Thoracic aorta (tissue), 2 donors: ENCODE data around the gene LDLRAD4. TPM values are rescaled to one million over a fixed set of nuclear protein-coding genes. Genes with fewer than 3 reads are reported as not detected.

Source experiments
- ATAC-seq: fragments of 150-250 bp; one replicate; pipeline ENCODE4 v1.8.0; 2017; ENCODE audit warnings: low read depth; ENCODE audit not compliant: insufficient number of reproducible peaks, low FRiP score
- DNase-seq: peaks from one replicate; pipeline ENCODE4 v3.0.0-alpha.2; 2020; ENCODE audit warnings: low spot score
- H3K27ac ChIP-seq, 2 donors: fragments of 200-600 bp; sonication (generic); 1 replicate in 1 of 2; 2 replicates in 1 of 2; pipeline ENCODE4 v1.5.1; 2016; ENCODE audit warnings: mild to moderate bottlenecking in 2 of 2, moderate library complexity in 2 of 2
- H3K27me3 ChIP-seq: fragments of 200-600 bp; sonication (generic); replicated peaks from 2 replicates; pipeline ENCODE4 v1.6.0; 2016; ENCODE audit warnings: mild to moderate bottlenecking; ENCODE audit not compliant: insufficient read depth
- H3K36me3 ChIP-seq: fragments of 200-600 bp; sonication (generic); one replicate; pipeline ENCODE4 v1.5.1; 2016
- H3K4me1 ChIP-seq, 2 donors: fragments of 200-600 bp; sonication (generic); 1 replicate in 1 of 2; 2 replicates in 1 of 2; pipeline versions ENCODE4 v1.5.1 to v1.6.0; 2016; ENCODE audit warnings: low read depth in 2 of 2, mild to moderate bottlenecking in 1 of 2; ENCODE audit not compliant: control insufficient read depth in 1 of 2
- H3K4me3 ChIP-seq: fragments of 200-600 bp; sonication (generic); 2 replicates; pipeline ENCODE4 v1.5.1; 2016; ENCODE audit warnings: mild to moderate bottlenecking
- H3K9me3 ChIP-seq: fragments of 200-600 bp; sonication (generic); 2 replicates; pipeline ENCODE4 v1.5.1; 2016
- total RNA-seq, 2 donors: library from RNA; depleted of rRNA; stranded (reverse); fragments of >200 nt; gene quantifications; one replicate each; pipeline versions ENCODE4 v1.1.0 to v1.2.3, GENCODE V29; 2016
- TF ChIP-seq, protein P1 (sequence below): fragments of 200-600 bp; sonication (generic); IDR thresholded peaks from one replicate; pipeline ENCODE4 v1.5.1; 2019; ENCODE audit warnings: antibody characterized with exemption

Gene LDLRAD4
- total RNA-seq, 2 donors from 2014 or later: 98.4 to 135 TPM

DNA sequence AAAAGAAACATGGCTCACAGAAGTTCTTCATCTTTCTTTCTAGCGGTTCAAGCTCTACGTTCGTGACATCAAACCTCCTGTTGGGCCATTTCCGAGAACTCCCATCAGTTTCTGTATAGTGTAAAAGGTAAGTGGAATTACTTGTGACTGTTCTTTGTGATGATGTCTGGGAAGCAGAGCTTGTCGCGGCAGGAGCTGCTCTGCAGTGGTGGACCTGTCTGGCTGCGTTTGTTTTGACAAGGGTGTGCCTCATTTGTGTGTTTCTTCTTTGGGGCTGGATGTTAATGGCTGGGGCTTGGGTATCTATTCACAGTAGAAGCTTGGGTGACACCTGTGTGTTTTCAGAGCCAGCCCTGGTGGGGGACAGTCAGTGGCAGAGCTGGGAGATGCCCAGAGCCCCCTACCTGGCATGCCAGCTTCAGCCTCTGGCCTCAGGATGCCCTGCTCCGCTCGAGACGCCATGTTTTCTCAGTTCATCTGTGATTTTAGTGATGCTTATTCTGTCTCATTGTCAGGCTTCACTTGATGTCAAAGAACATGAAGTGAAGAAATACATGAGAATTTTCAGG, 59.6 kb downstream of the LDLRAD4 start:
- H3K9me3 ChIP-seq: no peaks in the 10 kb centered on the region
- H3K27ac ChIP-seq: no peak overlapping the region
- H3K4me3 ChIP-seq: no peak overlapping the region
- H3K4me1 ChIP-seq: peaks cover 24 to 39% of the 10 kb centered on the region in 2 donors
- H3K36me3 ChIP-seq: peaks cover 10% of the 10 kb centered on the region
- TF ChIP-seq, protein P1, sequence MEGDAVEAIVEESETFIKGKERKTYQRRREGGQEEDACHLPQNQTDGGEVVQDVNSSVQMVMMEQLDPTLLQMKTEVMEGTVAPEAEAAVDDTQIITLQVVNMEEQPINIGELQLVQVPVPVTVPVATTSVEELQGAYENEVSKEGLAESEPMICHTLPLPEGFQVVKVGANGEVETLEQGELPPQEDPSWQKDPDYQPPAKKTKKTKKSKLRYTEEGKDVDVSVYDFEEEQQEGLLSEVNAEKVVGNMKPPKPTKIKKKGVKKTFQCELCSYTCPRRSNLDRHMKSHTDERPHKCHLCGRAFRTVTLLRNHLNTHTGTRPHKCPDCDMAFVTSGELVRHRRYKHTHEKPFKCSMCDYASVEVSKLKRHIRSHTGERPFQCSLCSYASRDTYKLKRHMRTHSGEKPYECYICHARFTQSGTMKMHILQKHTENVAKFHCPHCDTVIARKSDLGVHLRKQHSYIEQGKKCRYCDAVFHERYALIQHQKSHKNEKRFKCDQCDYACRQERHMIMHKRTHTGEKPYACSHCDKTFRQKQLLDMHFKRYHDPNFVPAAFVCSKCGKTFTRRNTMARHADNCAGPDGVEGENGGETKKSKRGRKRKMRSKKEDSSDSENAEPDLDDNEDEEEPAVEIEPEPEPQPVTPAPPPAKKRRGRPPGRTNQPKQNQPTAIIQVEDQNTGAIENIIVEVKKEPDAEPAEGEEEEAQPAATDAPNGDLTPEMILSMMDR: no peak
- DNase-seq: no peak
- no peaks in the 10 kb centered on the region for H3K27me3 ChIP-seq
- ATAC-seq: no peak

DNA sequence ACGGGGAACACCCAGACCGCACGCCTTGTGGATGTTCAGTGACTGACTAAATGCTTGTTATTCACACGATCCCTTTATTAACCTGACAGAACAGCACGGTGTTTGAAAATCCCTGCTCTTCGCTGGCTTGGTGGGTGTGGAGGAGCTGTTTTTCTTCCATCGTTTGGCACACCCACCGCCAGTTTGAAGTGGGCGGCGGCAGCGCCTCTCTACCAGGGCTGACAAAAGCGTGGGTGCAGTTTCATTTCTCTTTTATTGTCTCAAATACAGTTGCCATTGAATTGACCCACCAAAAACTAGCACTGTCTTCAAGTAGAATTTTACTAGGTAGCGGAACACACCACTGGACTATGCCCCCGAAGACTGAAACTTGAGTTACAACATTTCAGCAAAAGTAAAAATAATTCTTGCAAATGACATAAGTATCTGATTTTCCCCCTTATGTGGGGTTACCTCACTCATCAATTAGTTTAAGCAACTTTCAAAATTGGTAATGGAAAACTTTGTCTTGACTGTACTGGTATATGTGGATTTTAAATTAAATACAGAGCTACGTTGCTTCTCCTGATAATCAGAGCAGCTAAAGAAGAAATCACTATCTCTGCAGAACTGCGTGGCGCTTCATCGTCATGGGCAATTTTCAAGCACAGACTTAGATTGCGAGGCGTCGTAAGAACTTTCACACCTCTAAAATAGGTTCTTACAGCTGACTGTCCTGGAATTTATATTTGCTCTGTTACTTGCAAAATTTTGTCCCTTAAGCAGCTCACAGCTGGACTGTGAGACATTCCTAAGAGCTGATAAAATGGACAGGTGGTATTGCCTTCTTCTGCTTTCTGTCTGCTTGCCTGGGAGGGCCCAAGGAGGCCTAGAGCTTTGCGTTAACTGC, 60.9 kb downstream of the LDLRAD4 start:
- no peak overlapping the region for H3K4me3 ChIP-seq
- H3K27ac ChIP-seq: no peak overlapping the region
- peaks cover 10% of the 10 kb centered on the region for H3K36me3 ChIP-seq
- no peaks in the 10 kb centered on the region for H3K27me3 ChIP-seq
- H3K9me3 ChIP-seq: no peaks in the 10 kb centered on the region
- ATAC-seq (no peak), DNase-seq (no peak)
- TF ChIP-seq, protein P1: no peak
- peaks cover 13 to 38% of the 10 kb centered on the region in 2 donors for H3K4me1 ChIP-seq

DNA sequence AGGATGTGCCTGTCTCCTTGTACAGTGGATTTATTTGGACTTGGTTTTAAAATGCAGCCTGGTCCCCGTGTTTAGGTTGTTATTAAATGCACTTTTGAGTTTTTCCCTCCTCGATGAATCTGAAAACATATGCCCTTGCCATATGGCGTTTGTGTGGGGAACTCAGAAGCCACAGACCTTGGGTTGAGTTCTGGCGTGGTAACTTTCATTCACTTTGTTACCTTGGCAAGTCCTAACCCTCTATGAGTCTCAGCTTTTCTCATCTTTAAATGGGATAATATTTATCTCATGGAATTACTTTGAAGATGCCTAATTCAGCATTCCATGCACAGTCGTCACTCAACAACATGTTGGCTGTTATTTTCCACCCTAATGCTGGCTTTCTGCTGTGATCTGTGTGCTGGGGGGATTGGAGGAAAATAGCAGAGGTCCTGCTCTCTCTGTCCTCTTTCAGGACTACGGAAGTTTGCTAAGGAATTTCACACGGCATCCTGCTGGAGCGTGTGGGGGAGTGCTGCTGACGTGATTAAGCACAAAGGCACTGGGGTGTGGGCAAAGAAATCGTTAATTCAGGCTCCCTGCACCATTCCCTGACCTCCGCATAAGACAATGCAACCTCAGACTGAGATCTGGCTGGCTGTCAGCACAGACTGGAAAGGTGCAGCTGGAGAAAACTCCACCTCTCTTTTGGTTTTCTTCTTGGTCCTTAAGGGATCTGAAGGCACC, 61.7 kb downstream of the LDLRAD4 start:
- H3K36me3 ChIP-seq: peaks cover 10% of the 10 kb centered on the region
- H3K4me1 ChIP-seq: peaks cover 8 to 38% of the 10 kb centered on the region in 2 donors
- H3K27ac ChIP-seq: no peak overlapping the region
- no peak overlapping the region for H3K4me3 ChIP-seq
- H3K27me3 ChIP-seq: no peaks in the 10 kb centered on the region
- no peak for ATAC-seq
- no peak for DNase-seq
- TF ChIP-seq, protein P1: no peak
- H3K9me3 ChIP-seq: no peaks in the 10 kb centered on the region

DNA sequence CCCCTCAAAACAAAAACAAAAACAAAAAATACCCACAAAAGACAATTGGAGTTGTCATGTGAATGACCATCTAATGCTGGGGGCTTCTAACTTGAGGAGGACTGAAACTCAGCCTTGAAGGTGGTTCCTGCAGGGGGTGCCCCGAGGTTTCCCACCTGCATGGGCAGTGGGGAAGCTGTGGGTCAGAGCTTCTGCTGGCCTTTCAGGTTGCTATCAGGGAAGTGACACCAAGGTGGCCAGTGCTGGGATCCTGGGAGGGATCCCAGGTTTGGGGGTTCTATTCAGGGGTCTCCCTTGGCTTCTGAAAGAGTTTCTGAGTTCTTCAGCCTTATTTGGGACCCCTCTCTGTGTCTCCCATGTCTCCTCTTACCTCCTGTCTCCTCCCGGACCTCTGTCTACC, 62.8 kb downstream of the LDLRAD4 start:
- Histone ChIP-seq H3K27ac (no peak overlapping the region), H3K4me3 (no peak overlapping the region), H3K36me3 (peaks cover 10% of the 10 kb centered on the region), H3K4me1 (peaks cover 0 to 45% of the 10 kb centered on the region in 2 donors), H3K27me3 (no peaks in the 10 kb centered on the region), H3K9me3 (no peaks in the 10 kb centered on the region)
- ATAC-seq (no peak), DNase-seq (no peak)
- TF ChIP-seq, protein P1: no peak

DNA sequence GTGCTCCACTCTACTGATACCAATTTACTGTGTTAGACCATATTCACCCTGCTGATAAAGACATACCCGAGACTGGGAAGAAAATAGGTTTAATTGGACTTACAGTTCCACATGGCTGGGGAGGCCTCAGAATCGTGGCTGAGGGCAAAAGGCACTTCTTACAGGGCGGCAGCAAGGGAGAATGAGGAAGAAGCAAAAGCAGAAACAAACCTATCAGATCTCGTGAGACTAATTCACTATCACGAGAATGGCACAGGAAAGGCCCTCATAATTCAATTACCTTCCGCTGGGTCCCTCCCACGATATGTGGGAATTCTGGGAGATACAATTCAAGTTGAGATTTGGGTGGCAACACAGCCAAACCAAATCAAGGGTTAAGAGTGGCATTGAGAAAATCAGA, 65.2 kb downstream of the LDLRAD4 start:
- peaks cover 8% of the 10 kb centered on the region for H3K36me3 ChIP-seq
- TF ChIP-seq, protein P1: no peak
- peaks cover 0 to 36% of the 10 kb centered on the region in 2 donors for H3K4me1 ChIP-seq
- H3K27ac ChIP-seq: peak overlapping the region in 1 of 2 donors; percentile 8
- no peaks in the 10 kb centered on the region for H3K9me3 ChIP-seq
- peak overlapping the region; percentile 50 for H3K4me3 ChIP-seq
- ATAC-seq (no peak), DNase-seq (no peak)
- no peaks in the 10 kb centered on the region for H3K27me3 ChIP-seq
